WTC11 (cell line): ENCODE data around the gene SIGLEC7. TPM values are rescaled to one million over a fixed set of nuclear protein-coding genes. Genes with fewer than 3 reads are reported as not detected.

Experiments
- ATAC-seq: fragments of 200-7000 bp; cut with Tn5 transposase; 2 replicates; pipeline ENCODE4 v1.10.0; 2021; ENCODE audit warnings: mild to moderate bottlenecking, moderate library complexity
- CTCF ChIA-PET: fragments of 300-600 bp; sonication (Branson Sonifier 250); formaldehyde crosslinking; loops from one replicate; lab custom pipeline; 2021; ENCODE audit warnings: antibody characterized with exemption; lab: Charles Lee
- POLR2A ChIA-PET: fragments of 350-600 bp; sonication (Branson Sonifier 250); formaldehyde crosslinking; loops from one replicate; lab custom pipeline; 2021; ENCODE audit warnings: antibody characterized with exemption; lab: Charles Lee
- DNase-seq: peaks from one replicate; pipeline ENCODE4 v3.0.0; 2021; ENCODE audit warnings: low spot score
- H3K27ac Mint-ChIP-seq: 2 replicates; pipeline ENCODE4 v1.8.0; 2021; ENCODE audit warnings: mixed read lengths
- H3K27me3 Mint-ChIP-seq: 2 replicates; pipeline ENCODE4 v1.8.0; 2021; ENCODE audit warnings: low read depth, mild to moderate bottlenecking, moderate library complexity, mixed read lengths
- H3K36me3 Mint-ChIP-seq: 2 replicates; pipeline ENCODE4 v1.8.0; 2021; ENCODE audit warnings: mixed read lengths
- H3K4me1 Mint-ChIP-seq: 2 replicates; pipeline ENCODE4 v1.8.0; 2022; ENCODE audit warnings: mixed read lengths
- H3K4me3 Mint-ChIP-seq: 2 replicates; pipeline ENCODE4 v1.8.0; 2021; ENCODE audit warnings: mild to moderate bottlenecking, moderate library complexity, mixed read lengths
- H3K9me3 Mint-ChIP-seq: 2 replicates; pipeline ENCODE4 v1.8.0; 2021; ENCODE audit warnings: mixed read lengths
- AR ChIP-seq: fragments of 250-450 bp; sonication (Bioruptor Pico); IDR thresholded peaks from 2 replicates; pipeline ENCODE4 v1.9.0; 2021; ENCODE audit warnings: mild to moderate bottlenecking
- ARID4B ChIP-seq: sonication (generic); formaldehyde crosslinking; IDR thresholded peaks from 2 replicates; pipeline ENCODE4 v1.8.0; 2023; ENCODE audit warnings: missing genetic modification reagents, mild to moderate bottlenecking, borderline replicate concordance
- CTCF ChIP-seq: fragments of 200-600 bp; IDR thresholded peaks from 2 replicates; pipeline ENCODE4 v1.8.0; 2022; ENCODE audit warnings: antibody characterized with exemption
- E2F5 ChIP-seq: sonication (generic); formaldehyde crosslinking; IDR thresholded peaks from 2 replicates; pipeline ENCODE4 v1.8.1; 2022; ENCODE audit warnings: mild to moderate bottlenecking, moderate library complexity, missing genetic modification reagents
- ETV6 ChIP-seq: sonication (generic); formaldehyde crosslinking; IDR thresholded peaks from 2 replicates; pipeline ENCODE4 v1.8.1; 2022; ENCODE audit warnings: mild to moderate bottlenecking, missing genetic modification reagents
- GRHL2 ChIP-seq: fragments of 250-450 bp; sonication (Bioruptor Pico); IDR thresholded peaks from 2 replicates; pipeline ENCODE4 v1.8.0; 2022; ENCODE audit warnings: mild to moderate bottlenecking, moderate library complexity; ENCODE audit not compliant: insufficient replicate concordance, severe bottlenecking
- IRF1 ChIP-seq: sonication (generic); formaldehyde crosslinking; IDR thresholded peaks from 2 replicates; pipeline ENCODE4 v1.8.0; 2023; ENCODE audit warnings: missing genetic modification reagents
- JUN ChIP-seq: sonication (generic); formaldehyde crosslinking; IDR thresholded peaks from 2 replicates; pipeline ENCODE4 v1.8.0; 2023; ENCODE audit warnings: mild to moderate bottlenecking, missing genetic modification reagents
- MXD4 ChIP-seq: fragments of 250-450 bp; sonication (Bioruptor Pico); IDR thresholded peaks from 2 replicates; pipeline ENCODE4 v1.8.0; 2021; ENCODE audit warnings: mild to moderate bottlenecking, moderate library complexity, borderline replicate concordance
- NFE2L1 ChIP-seq: sonication (generic); formaldehyde crosslinking; IDR thresholded peaks from 2 replicates; pipeline ENCODE4 v1.8.1; 2023; ENCODE audit warnings: missing genetic modification reagents
- RELA ChIP-seq: sonication (generic); formaldehyde crosslinking; IDR thresholded peaks from 2 replicates; pipeline ENCODE4 v1.8.1; 2022; ENCODE audit warnings: missing genetic modification reagents, mild to moderate bottlenecking, borderline replicate concordance
- TCF7 ChIP-seq: sonication (generic); formaldehyde crosslinking; IDR thresholded peaks from 2 replicates; pipeline ENCODE4 v1.8.0; 2022; ENCODE audit warnings: mild to moderate bottlenecking, low read depth, missing genetic modification reagents, moderate library complexity
- TEAD4 ChIP-seq: sonication (generic); formaldehyde crosslinking; IDR thresholded peaks from 2 replicates; pipeline ENCODE4 v1.8.0; 2022; ENCODE audit warnings: mild to moderate bottlenecking, missing genetic modification reagents
- ZNF121 ChIP-seq: sonication (generic); formaldehyde crosslinking; IDR thresholded peaks from 2 replicates; pipeline ENCODE4 v1.8.0; 2023; ENCODE audit warnings: missing genetic modification reagents
- ZNF219 ChIP-seq: sonication (generic); formaldehyde crosslinking; IDR thresholded peaks from 2 replicates; pipeline ENCODE4 v1.8.0; 2023; ENCODE audit warnings: missing genetic modification reagents, mild to moderate bottlenecking, borderline replicate concordance
- total RNA-seq: library from RNA; stranded (reverse); gene quantifications from 3 replicates; pipeline ENCODE4 v1.2.3, GENCODE V29; 2021
- TF ChIP-seq, protein P1 (sequence below): sonication (generic); formaldehyde crosslinking; IDR thresholded peaks from 2 replicates; pipeline ENCODE4 v1.8.1; 2023; ENCODE audit warnings: mild to moderate bottlenecking, missing genetic modification reagents, borderline replicate concordance
- TF ChIP-seq, protein P2 (sequence below): sonication (generic); formaldehyde crosslinking; IDR thresholded peaks from 2 replicates; pipeline ENCODE4 v1.8.1; 2023; ENCODE audit warnings: mild to moderate bottlenecking, missing genetic modification reagents, moderate library complexity

The SIGLEC7 gene
- total RNA-seq, 1 experiment from 2014 or later, result not detected

DNA sequence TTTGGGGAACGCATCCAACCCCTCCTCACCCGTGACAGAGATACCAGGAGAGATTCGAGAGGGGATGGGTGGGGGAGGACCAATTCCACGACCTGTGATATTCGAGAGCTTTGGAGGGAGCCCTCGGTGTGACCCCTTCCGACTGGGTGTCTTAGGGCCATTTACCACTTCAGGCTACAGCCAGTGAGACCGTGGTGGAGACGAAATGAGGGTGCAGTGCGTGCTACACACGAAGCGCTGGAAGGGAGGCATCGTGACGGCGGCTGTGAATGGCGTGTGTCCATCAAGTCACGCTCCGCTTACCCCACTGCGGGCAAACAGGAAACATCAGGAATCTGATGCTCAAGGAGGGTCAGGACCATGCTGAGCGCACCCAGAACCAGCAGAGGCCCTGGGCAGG, 44.3 kb upstream of the SIGLEC7 start:
- Mint-ChIP-seq H3K36me3 (peaks cover 6% of the 10 kb centered on the region; the same call in 1 of the 2 replicates), H3K4me3 (no peak overlapping the region), H3K27ac (no peak overlapping the region), H3K27me3 (no peaks in the 10 kb centered on the region), H3K9me3 (no peaks in the 10 kb centered on the region), H3K4me1 (peaks cover 13% of the 10 kb centered on the region)
- TF ChIP-seq ETV6 (CRISPR knock-in tag), result no peak
- TF ChIP-seq CTCF, result no peak
- no peak for TF ChIP-seq TEAD4 (CRISPR knock-in tag)
- no peak for TF ChIP-seq E2F5 (CRISPR knock-in tag)
- TF ChIP-seq JUN (CRISPR knock-in tag), result no peak
- no peak for TF ChIP-seq ARID4B
- TF ChIP-seq, protein P1, sequence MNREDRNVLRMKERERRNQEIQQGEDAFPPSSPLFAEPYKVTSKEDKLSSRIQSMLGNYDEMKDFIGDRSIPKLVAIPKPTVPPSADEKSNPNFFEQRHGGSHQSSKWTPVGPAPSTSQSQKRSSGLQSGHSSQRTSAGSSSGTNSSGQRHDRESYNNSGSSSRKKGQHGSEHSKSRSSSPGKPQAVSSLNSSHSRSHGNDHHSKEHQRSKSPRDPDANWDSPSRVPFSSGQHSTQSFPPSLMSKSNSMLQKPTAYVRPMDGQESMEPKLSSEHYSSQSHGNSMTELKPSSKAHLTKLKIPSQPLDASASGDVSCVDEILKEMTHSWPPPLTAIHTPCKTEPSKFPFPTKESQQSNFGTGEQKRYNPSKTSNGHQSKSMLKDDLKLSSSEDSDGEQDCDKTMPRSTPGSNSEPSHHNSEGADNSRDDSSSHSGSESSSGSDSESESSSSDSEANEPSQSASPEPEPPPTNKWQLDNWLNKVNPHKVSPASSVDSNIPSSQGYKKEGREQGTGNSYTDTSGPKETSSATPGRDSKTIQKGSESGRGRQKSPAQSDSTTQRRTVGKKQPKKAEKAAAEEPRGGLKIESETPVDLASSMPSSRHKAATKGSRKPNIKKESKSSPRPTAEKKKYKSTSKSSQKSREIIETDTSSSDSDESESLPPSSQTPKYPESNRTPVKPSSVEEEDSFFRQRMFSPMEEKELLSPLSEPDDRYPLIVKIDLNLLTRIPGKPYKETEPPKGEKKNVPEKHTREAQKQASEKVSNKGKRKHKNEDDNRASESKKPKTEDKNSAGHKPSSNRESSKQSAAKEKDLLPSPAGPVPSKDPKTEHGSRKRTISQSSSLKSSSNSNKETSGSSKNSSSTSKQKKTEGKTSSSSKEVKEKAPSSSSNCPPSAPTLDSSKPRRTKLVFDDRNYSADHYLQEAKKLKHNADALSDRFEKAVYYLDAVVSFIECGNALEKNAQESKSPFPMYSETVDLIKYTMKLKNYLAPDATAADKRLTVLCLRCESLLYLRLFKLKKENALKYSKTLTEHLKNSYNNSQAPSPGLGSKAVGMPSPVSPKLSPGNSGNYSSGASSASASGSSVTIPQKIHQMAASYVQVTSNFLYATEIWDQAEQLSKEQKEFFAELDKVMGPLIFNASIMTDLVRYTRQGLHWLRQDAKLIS (CRISPR knock-in tag), result no peak
- TF ChIP-seq, protein P2, sequence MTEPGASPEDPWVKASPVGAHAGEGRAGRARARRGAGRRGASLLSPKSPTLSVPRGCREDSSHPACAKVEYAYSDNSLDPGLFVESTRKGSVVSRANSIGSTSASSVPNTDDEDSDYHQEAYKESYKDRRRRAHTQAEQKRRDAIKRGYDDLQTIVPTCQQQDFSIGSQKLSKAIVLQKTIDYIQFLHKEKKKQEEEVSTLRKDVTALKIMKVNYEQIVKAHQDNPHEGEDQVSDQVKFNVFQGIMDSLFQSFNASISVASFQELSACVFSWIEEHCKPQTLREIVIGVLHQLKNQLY, result no peak
- TF ChIP-seq GRHL2, result no peak
- no peak for TF ChIP-seq MXD4 (CRISPR knock-in tag)
- TF ChIP-seq TCF7 (CRISPR knock-in tag), result no peak
- TF ChIP-seq ZNF219 (CRISPR knock-in tag), result no peak
- no peak for TF ChIP-seq IRF1
- no peak for TF ChIP-seq RELA (CRISPR knock-in tag)
- no peak for TF ChIP-seq ZNF121
- TF ChIP-seq NFE2L1, result no peak
- TF ChIP-seq AR (CRISPR knock-in tag), result no peak
- ChIA-PET CTCF (no interaction called here), POLR2A (no interaction called here)
- ATAC-seq (no peak), DNase-seq (no peak)
